ENCODE data around the gene SNRNP70. TPM values are rescaled to one million over a fixed set of nuclear protein-coding genes. Genes with fewer than 3 reads are reported as not detected.
"Not testable (repeated sequence)": the region's sequence is repeated elsewhere in the genome, so short reads cannot be mapped to it uniquely, and the experiment has no call there.

The SNRNP70 gene
- total and polyA plus RNA-seq, 2 of the 13 experiments (the other 11 are each of a cell fraction or from before 2014, with no cell fraction given): 150 to 210 TPM

GRCh38 chr19:49042177-49042576 is 43.1 kb upstream of the SNRNP70 start:
- H3K27ac ChIP-seq (ENCODE audit: extremely low read length, insufficient read depth, low read length): no peak overlapping the region
- FAIRE-seq: no peak
- H2AFZ ChIP-seq (ENCODE audit: low read length): no peak overlapping the region
- no peak overlapping the region for H3K4me2 ChIP-seq (ENCODE audit: low read depth, low read length)
- no peaks in the 10 kb centered on the region for H3K4me1 ChIP-seq (ENCODE audit: insufficient read depth, low read length)
- CTCF ChIA-PET (ENCODE audit: low intra/inter-chr PET ratio, low total read pairs): no interaction called here
- BruUV-seq (replicated peaks): no TSS peak
- H3K36me3 ChIP-seq (replicated peaks in 1 of 2; ENCODE audit: control insufficient read depth in 1 of 2, insufficient read depth in 2 of 2, low read length in 2 of 2): no peaks in the 10 kb centered on the region
- intact Hi-C loops (cut with micrococcal nuclease; ENCODE audit: unreplicated experiment): no loop called here
- POLR2A ChIA-PET: no interaction called here
- no peaks in the 10 kb centered on the region for H3K9me3 ChIP-seq (ENCODE audit: low read length)
- ATAC-seq: no peak
- in situ Hi-C loops (cut with HindIII; ENCODE audit: extremely low pct_ligation_motif_present, low pct_unique_long_range_greater_than_20kb): no loop called here
- peaks cover 1 to 5% of the 10 kb centered on the region in 2 experiments; a peak in 2 of 5 replicates for H3K27me3 ChIP-seq (ENCODE audit: control insufficient read depth in 1 of 2, insufficient read depth in 2 of 2, low read length in 2 of 2)
- DNase-seq (ENCODE audit: low spot score): no peak
- H3K9ac ChIP-seq (ENCODE audit: insufficient read depth, low read depth, low read length): no peak overlapping the region
- H4K20me1 ChIP-seq (ENCODE audit: insufficient read depth, low read length): no peaks in the 10 kb centered on the region
- WGBS (ENCODE audit: low lambda C conversion rate): 4% methylated on average over 10 of the region's 17 CpGs
- H3K4me3 ChIP-seq (replicated peaks in 1 of 3; ENCODE audit: insufficient read depth in 1 of 3, low read depth in 2 of 3, low read length in 3 of 3): no peak overlapping the region
- TF ChIP-seq KLF9 (CRISPR knock-in tag; IDR thresholded peaks at IDR 0.05; ENCODE audit: low read depth): no peak
- TF ChIP-seq ZBTB1 (CRISPR knock-in tag; IDR thresholded peaks at IDR 0.05; ENCODE audit: borderline replicate concordance): no peak
- no peaks in the 10 kb centered on the region for H3K79me2 ChIP-seq (ENCODE audit: insufficient read depth, low read length)

GRCh38 chr19:49042666-49043065 is 42.6 kb upstream of the SNRNP70 start:
- POLR2A ChIA-PET; H3K27ac ChIP-seq (ENCODE audit: extremely low read length, insufficient read depth, low read length); H3K4me2 ChIP-seq (ENCODE audit: low read depth, low read length); H3K4me1 ChIP-seq (ENCODE audit: insufficient read depth, low read length); H3K9ac ChIP-seq (ENCODE audit: insufficient read depth, low read depth, low read length); ATAC-seq; H3K36me3 ChIP-seq (replicated peaks in 1 of 2; ENCODE audit: control insufficient read depth in 1 of 2, insufficient read depth in 2 of 2, low read length in 2 of 2); BruUV-seq (replicated peaks); H3K79me2 ChIP-seq (ENCODE audit: insufficient read depth, low read length); H4K20me1 ChIP-seq (ENCODE audit: insufficient read depth, low read length); DNase-seq (ENCODE audit: low spot score); H3K9me3 ChIP-seq (ENCODE audit: low read length); H3K27me3 ChIP-seq (ENCODE audit: control insufficient read depth in 1 of 2, insufficient read depth in 2 of 2, low read length in 2 of 2); FAIRE-seq; H3K4me3 ChIP-seq (replicated peaks in 1 of 3; ENCODE audit: insufficient read depth in 1 of 3, low read depth in 2 of 3, low read length in 3 of 3); intact Hi-C loops (cut with micrococcal nuclease; ENCODE audit: unreplicated experiment); in situ Hi-C loops (cut with HindIII; ENCODE audit: extremely low pct_ligation_motif_present, low pct_unique_long_range_greater_than_20kb); CTCF ChIA-PET (ENCODE audit: low intra/inter-chr PET ratio, low total read pairs); H2AFZ ChIP-seq (ENCODE audit: low read length): not testable (repeated sequence)
- WGBS (ENCODE audit: low lambda C conversion rate): 0% methylated on average over 1 of the region's 4 CpGs

- H4K20me1 ChIP-seq (ENCODE audit: insufficient read depth, low read length); H3K9ac ChIP-seq (ENCODE audit: insufficient read depth, low read depth, low read length); H3K27me3 ChIP-seq (ENCODE audit: control insufficient read depth in 1 of 2, insufficient read depth in 2 of 2, low read length in 2 of 2); in situ Hi-C loops (cut with HindIII; ENCODE audit: extremely low pct_ligation_motif_present, low pct_unique_long_range_greater_than_20kb); H2AFZ ChIP-seq (ENCODE audit: low read length); CTCF ChIA-PET (ENCODE audit: low intra/inter-chr PET ratio, low total read pairs); H3K4me2 ChIP-seq (ENCODE audit: low read depth, low read length); H3K4me3 ChIP-seq (replicated peaks in 1 of 3; ENCODE audit: insufficient read depth in 1 of 3, low read depth in 2 of 3, low read length in 3 of 3); H3K9me3 ChIP-seq (ENCODE audit: low read length); ATAC-seq; H3K4me1 ChIP-seq (ENCODE audit: insufficient read depth, low read length); H3K27ac ChIP-seq (ENCODE audit: extremely low read length, insufficient read depth, low read length); POLR2A ChIA-PET; DNase-seq (ENCODE audit: low spot score); intact Hi-C loops (cut with micrococcal nuclease; ENCODE audit: unreplicated experiment); H3K36me3 ChIP-seq (replicated peaks in 1 of 2; ENCODE audit: control insufficient read depth in 1 of 2, insufficient read depth in 2 of 2, low read length in 2 of 2); H3K79me2 ChIP-seq (ENCODE audit: insufficient read depth, low read length); BruUV-seq (replicated peaks); FAIRE-seq: not testable (repeated sequence)
- WGBS (ENCODE audit: low lambda C conversion rate): no CpG with 5 or more reads among the region's 15 CpGs
Observed at GRCh38 chr19:49043548-49043947, 41.7 kb upstream of the SNRNP70 start, which contains the start of gene CGB5. Gene CGB5 (plus strand): TSS chr19:49043848. CDS start chr19:49044210, 362 bp downstream.

- H3K36me3 ChIP-seq (replicated peaks in 1 of 2; ENCODE audit: control insufficient read depth in 1 of 2, insufficient read depth in 2 of 2, low read length in 2 of 2); in situ Hi-C loops (cut with HindIII; ENCODE audit: extremely low pct_ligation_motif_present, low pct_unique_long_range_greater_than_20kb); intact Hi-C loops (cut with micrococcal nuclease; ENCODE audit: unreplicated experiment); H3K4me2 ChIP-seq (ENCODE audit: low read depth, low read length); CTCF ChIA-PET (ENCODE audit: low intra/inter-chr PET ratio, low total read pairs); POLR2A ChIA-PET; H3K79me2 ChIP-seq (ENCODE audit: insufficient read depth, low read length); H4K20me1 ChIP-seq (ENCODE audit: insufficient read depth, low read length); FAIRE-seq; DNase-seq (ENCODE audit: low spot score); H3K4me3 ChIP-seq (replicated peaks in 1 of 3; ENCODE audit: insufficient read depth in 1 of 3, low read depth in 2 of 3, low read length in 3 of 3); H3K9me3 ChIP-seq (ENCODE audit: low read length); H2AFZ ChIP-seq (ENCODE audit: low read length); H3K27ac ChIP-seq (ENCODE audit: extremely low read length, insufficient read depth, low read length); H3K9ac ChIP-seq (ENCODE audit: insufficient read depth, low read depth, low read length); BruUV-seq (replicated peaks); H3K4me1 ChIP-seq (ENCODE audit: insufficient read depth, low read length); ATAC-seq: not testable (repeated sequence)
- WGBS (ENCODE audit: low lambda C conversion rate): 60% methylated on average over 5 of the region's 12 CpGs
- peaks cover 2 to 11% of the 10 kb centered on the region in 2 experiments; a peak in 3 of 5 replicates for H3K27me3 ChIP-seq (ENCODE audit: control insufficient read depth in 1 of 2, insufficient read depth in 2 of 2, low read length in 2 of 2)
Observed at GRCh38 chr19:49049011-49049410, 36.2 kb upstream of the SNRNP70 start, which contains the start of gene CGB8. Gene CGB8 (minus strand): TSS chr19:49049111. CDS start chr19:49048739, 372 bp downstream.
